Measurements from ENCODE around the gene SNAPC5. TPM values are rescaled to one million over a fixed set of nuclear protein-coding genes. Genes with fewer than 3 reads are reported as not detected.

Gene SNAPC5
- total RNA-seq, result 15.7 TPM

GRCh38 chr15:66497502-66498455 lies at the start of gene SNAPC5:
Gene SNAPC5, minus strand, starts transcription at chr15:66497762. Its CDS starts 31 bp downstream, at chr15:66497731.

GRCh38 chr15:66504563-66505429 lies 7.2 kb upstream of the SNAPC5 start, which contains the start of the genes RPL4 and ZWILCH:
Gene RPL4, minus strand, starts transcription at chr15:66504855. Its CDS starts 65 bp downstream, at chr15:66504790.
Gene ZWILCH, plus strand, starts transcription at chr15:66505326. Its CDS starts 13 bp downstream, at chr15:66505339.

Small RNA genes lying within 50 kb of the gene (small RNA-seq; reads per million reads assigned to genes)
- not detected for gene MIR4512 (ENCODE audit: low replicate concordance)
- gene RF01159 (ENCODE audit: low replicate concordance), result not detected
- not detected for gene SNORD16 (ENCODE audit: low replicate concordance)
- gene SNORD18A (ENCODE audit: low replicate concordance), result not detected
- gene SNORD18B (ENCODE audit: low replicate concordance), result not detected
- not detected for gene SNORD18C (ENCODE audit: low replicate concordance)

Other genes starting within 250 kb of the SNAPC5 start
- 1.8 TPM for gene MEGF11, start 244.0 kb downstream of the SNAPC5 start, total RNA-seq
- 36.6 TPM for gene DIS3L, start 204.2 kb downstream of the SNAPC5 start, total RNA-seq
- 8.8 TPM for gene TIPIN, start 141.1 kb downstream of the SNAPC5 start, total RNA-seq
- gene MAP2K1, start 110.8 kb downstream of the SNAPC5 start, total RNA-seq, result 38.4 TPM
- gene RPL4, start 7.1 kb upstream of the SNAPC5 start, total RNA-seq, result 3,581 TPM
- gene ZWILCH, start 7.6 kb upstream of the SNAPC5 start, total RNA-seq, result 12.7 TPM
- not detected for gene LCTL, start 68.2 kb upstream of the SNAPC5 start, total RNA-seq
- gene SMAD6, start 204.5 kb upstream of the SNAPC5 start, total RNA-seq, result 52.7 TPM